GOT3 (cell line): ENCODE measurements around the gene FOSB.

Experiments used
- DNase-seq: peaks from one replicate; lab custom pipeline; 2025; ENCODE audit warnings: mixed read lengths; lab: John Stamatoyannopoulos, UW

FOSB gene

GRCh38 chr19:45468803-45469131 is 971 bp downstream of the FOSB start:
- DNase-seq = no peak

GRCh38 chr19:45469132-45469944 is 1.5 kb downstream of the FOSB start:
- peak; percentile 71 for DNase-seq

DNA sequence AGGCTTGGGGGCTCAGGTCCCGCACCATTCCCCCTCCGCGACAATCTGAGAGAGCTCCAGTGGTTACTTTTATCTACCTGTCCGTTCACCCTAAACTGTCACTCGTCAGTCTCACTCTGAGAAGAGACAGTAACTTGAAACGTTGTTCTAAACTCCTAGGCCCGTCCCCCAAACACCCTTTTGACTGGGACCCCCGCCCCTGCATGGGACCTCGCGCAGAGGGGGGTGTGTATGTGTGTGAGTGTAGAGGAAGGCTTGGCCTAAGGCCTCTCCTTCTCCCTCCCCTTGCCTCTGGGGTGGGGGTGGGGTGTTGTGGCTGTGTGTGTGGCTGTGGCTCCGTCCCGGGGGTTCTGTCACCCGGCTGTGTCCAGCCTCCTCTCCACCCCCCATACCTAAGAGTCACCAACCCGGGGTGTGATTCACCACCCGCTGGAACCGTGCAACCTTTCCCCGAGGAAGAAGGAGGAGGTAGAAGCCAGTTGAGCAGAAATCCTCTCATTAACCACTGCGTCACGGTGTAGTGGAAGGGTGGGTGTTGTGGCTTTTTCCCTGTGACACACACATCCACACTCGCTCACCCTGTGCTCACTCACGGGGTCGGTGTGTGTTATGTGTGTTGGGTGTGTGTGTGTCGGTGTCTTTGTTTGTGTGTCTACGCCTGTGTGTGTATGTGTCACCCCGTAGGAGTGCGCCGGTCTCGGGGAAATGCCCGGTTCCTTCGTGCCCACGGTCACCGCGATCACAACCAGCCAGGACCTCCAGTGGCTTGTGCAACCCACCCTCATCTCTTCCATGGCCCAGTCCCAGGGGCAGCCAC is 2.4 kb downstream of the FOSB start:
- DNase-seq = peak; percentile 50

- DNase-seq = no peak
Measured at GRCh38 chr19:45470762-45471081, 2.9 kb downstream of the FOSB start.

DNA sequence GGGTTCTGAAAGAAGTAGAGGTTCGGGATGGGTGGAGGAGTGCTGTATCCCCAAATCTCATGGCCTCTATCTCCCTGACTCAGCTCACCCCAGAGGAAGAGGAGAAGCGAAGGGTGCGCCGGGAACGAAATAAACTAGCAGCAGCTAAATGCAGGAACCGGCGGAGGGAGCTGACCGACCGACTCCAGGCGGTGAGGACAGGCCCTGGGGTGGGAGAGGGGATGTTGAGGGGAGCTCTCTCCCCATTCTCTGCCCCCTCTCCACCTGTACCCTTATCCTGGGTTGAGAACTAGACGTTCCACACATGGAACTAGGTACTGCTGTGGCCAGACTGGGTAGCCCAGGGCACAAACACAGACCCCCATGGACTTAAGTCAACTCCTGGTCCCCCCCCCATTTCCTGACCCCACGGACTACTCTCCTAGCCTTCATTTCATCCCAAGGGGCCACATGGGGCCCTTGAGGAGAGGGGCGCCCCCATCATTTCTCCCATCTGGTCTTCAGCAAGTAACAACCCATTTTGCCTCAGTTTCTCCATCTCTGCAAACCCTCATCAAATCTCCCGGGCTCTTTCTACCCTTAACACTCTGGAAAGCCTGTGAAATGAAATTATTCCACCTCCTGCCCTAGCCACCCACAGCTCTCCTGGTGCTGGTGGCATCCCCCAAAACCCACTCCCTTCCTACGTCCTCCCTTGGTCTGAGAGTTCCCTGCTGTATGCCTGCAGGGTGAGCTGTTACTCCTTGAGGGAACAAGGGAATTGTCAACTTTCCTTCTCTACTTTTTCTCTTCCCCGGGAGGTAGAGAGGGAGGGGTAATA is 3.5 kb downstream of the FOSB start:
- DNase-seq = no peak

DNA sequence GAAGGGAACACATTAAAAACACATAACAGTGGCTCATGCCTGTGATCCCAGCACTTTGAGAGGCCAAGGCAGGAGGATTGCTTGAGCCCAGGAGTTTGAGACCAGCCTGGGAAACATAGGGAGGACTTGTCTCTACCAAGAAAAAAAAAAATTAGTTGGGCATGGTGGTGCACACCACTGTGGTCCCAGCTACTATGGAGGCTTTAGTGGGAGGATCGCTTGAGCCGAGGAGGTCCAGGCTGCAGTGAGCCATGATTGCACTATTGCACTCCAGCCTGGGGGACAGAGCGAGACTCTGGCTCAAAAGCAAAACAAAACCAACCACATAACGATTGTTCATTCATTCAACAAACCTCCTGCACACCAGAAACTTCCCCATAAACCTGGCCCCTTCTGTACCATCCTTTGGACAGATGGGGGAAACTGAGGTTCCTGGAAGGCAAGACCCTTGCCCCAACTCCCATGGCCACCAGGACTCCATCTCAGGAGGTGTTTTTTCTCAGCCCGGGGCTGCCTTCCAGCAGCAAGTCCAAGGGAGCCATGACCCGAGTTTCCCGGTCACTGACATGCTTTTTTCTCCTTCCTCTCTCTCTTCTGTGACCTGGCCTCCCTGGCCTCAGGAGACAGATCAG is 4.3 kb downstream of the FOSB start:
- DNase-seq = no peak

DNA sequence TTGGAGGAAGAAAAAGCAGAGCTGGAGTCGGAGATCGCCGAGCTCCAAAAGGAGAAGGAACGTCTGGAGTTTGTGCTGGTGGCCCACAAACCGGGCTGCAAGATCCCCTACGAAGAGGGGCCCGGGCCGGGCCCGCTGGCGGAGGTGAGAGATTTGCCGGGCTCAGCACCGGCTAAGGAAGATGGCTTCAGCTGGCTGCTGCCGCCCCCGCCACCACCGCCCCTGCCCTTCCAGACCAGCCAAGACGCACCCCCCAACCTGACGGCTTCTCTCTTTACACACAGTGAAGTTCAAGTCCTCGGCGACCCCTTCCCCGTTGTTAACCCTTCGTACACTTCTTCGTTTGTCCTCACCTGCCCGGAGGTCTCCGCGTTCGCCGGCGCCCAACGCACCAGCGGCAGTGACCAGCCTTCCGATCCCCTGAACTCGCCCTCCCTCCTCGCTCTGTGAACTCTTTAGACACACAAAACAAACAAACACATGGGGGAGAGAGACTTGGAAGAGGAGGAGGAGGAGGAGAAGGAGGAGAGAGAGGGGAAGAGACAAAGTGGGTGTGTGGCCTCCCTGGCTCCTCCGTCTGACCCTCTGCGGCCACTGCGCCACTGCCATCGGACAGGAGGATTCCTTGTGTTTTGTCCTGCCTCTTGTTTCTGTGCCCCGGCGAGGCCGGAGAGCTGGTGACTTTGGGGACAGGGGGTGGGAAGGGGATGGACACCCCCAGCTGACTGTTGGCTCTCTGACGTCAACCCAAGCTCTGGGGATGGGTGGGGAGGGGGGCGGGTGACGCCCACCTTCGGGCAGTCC is 5.0 kb downstream of the FOSB start:
- no peak for DNase-seq

GRCh38 chr19:45473367-45473681 is 5.5 kb downstream of the FOSB start:
- DNase-seq = no peak

- DNase-seq = no peak
Measured at GRCh38 chr19:45473682-45474605, 6.1 kb downstream of the FOSB start.

- no peak for DNase-seq
Measured at GRCh38 chr19:45474606-45475521, 7.1 kb downstream of the FOSB start.

DNA sequence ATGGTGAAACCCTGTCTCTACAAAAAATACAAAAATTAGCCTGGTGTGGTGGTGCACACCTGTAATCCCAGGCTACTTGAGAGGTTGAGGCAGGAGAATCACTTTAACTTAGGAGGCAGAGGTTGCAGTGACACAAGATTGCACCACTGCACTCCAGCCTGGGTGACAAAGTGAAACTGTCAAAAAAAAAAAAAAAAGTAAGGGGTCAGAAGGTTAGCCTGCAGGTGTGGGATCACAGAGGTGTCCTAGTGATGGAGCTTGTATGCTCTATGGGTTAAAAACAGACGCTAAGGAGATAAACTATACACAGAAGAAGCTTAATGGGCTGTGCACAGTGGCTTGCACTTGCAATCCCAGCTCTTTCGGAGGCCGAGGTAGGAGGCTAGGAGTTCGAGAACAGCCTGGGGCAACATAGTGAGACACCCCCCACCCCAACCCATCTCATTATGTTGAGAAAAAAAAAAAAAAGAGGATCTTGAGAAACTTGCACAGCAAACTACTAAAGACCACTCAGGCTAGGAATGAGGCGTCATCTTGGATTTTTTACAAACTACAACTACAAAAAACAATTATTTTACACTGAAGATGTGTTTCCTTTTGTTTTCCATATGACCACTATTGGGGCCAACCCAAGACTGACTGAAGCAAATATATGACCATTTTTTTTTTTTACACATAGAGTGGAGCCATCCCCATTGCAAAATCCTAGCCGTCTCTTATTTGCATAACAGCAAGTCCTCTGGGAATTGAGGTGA is 7.9 kb downstream of the FOSB start:
- no peak for DNase-seq

DNA sequence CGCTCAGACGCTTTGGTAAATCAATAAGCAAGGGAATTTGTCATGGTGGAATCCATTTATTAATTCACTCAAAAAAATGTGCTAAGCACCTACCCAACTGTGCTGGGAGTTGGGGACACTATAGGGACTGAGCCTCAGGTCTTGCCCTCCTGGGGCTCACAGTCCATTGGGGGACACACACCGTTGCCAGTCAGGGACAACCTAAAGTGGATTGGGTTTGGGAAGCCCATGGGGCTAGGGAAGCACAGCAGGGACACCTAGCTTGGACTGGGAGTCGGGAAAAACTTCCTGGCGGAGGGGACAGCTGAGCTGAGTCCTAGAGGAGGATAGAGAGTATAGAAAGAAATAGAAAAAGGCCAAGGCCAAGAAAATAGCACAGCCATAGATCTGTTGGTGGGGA is 8.5 kb downstream of the FOSB start:
- DNase-seq = no peak

DNA sequence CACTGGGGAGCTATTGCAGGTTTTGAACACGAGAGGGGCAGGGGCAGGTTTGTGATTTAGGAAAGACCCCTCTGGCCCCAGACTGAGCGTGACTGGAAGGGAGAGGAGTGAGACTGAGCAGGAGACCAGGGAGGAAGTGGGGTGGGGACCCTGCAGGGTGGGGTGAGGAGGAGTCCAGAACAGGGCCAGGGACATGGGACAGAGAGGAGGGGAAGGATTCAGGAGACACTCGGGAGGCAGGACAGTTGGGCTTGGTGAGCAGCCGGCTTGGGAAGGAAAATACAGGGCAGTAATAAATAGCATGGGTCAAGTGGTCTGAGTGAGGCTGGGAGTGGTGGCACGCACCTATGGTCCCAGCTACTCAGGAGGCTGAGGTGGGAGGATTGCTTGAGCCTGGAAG is 9.4 kb downstream of the FOSB start:
- no peak for DNase-seq

DNA sequence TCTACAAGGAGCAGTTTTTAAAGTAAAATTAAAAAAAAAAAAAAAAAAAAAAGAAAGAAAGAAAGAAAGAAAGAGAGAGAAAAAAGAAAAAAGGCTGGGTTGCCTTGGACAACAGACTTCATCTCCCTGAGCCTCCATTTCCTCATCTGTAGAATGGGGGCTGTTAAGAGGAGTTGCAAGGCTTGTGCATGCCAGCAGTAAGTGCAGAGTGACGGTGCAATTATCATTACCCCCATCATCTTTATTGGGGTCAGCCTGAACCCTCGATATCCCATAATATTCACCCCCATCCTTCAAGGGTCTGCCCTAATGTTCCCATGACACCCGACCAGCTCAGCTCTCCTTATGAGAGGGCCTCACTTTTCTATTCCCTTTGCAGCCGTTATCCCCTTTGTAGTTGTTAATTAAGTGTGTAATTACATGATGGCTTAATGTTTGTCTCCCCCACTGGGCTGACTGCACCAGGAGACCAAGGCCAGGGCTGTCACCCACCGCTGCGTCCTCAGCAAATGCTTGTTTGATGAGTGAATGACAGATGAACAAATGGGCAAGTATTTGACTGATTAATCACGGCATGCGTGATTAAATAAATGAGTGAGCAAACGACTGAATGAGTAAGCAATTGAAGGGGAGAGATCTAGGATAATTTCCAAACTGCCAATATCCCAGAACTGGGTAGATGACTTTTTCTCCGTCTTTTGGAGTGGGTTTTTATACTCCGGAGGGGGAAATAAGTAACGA is 10.1 kb downstream of the FOSB start:
- no peak for DNase-seq

DNA sequence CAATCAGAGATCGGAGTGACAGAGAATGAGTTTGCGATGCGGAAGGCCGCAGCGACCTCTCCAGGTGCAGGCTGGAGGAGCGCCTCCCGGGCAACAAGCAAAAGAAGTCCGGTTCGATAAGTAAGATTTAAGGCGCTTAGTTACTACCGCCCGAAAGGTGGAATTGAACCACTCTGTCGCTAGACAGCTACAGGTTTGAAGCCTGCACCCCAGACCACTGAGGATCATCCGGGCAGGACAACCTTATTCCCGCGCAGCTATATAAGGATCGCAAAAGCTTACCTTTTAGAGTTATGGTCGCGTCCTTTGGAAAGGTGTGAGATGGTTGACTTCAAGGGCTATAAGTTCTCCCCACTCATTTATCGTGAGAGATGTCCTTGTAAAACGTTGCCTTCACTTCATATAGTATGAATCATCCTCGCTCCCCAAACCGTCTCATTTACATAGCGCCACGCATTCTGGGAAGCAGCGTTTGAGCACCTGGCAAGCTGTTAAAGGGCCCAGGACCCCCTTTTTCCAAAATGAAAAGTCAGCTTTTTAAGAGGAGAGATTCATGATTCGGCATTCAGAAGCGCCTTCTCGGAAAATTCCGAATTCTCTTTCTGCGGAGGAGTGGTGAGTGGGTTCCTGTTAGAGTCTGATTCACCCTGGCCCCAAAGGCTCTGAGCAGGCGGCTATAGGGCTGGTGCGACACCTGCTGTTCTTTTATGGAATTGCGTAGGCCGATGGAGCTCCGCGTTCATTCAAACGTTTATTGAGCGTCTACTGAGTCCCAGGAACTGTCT is 10.8 kb downstream of the FOSB start:
- DNase-seq = peak; percentile 61

DNA sequence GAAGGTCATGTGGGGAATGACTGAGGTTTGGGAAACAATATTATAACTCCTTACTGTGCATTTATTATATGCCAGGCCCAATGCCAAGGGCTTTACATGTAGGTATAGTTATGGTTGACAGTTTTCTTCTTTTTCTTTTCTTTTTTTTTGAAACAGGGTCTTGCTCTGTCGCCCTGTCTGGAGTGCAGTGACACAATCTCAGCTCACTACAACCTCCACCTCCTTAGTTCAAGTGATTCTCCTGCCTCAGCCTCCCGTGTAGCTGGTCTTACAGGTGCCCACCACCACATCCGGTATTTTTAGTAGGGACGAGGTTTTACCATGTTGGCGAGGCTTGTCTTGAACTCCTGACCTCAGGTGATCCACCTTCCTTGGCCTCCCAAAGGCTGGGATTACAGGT is 15.2 kb downstream of the FOSB start:
- no peak for DNase-seq

DNA sequence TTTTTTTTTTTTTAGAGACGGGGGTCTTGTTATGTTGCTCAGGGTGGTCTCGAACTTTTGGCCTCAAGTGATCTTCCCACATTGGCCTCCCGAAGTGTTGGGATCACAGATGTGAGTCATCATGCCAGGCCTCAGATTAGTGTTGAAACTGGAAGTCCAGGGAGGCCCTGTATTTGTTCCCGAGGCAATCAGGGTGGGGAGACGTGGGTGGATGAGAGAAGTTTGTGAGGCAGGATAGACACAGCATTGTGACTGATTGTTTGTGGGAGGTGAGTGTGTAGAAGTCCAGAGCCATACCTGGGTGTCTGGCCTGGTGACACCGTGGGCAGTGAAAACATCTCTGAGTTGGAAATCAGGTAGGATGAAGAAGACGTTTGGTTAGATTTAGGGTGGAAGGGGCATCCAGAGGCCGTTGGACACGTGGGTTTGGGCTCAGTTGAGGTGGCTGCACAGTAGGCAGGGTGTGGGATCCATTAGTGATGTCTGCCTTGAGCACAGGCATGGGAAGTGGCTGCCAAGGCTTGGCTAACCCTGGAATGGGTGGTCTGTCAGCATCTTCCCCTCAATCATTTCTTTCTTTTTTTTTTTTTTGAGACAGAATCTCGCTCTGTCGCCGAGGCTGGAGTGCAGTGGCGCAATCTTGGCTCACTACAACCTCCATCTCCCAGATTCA is 16.6 kb downstream of the FOSB start:
- DNase-seq = no peak
